ENCODE measurements around the gene ITPR1. TPM values are rescaled to one million over a fixed set of nuclear protein-coding genes. Genes with fewer than 3 reads are reported as not detected.

ITPR1 gene
- total RNA-seq, 1 experiment from 2014 or later = 36.4 TPM

DNA sequence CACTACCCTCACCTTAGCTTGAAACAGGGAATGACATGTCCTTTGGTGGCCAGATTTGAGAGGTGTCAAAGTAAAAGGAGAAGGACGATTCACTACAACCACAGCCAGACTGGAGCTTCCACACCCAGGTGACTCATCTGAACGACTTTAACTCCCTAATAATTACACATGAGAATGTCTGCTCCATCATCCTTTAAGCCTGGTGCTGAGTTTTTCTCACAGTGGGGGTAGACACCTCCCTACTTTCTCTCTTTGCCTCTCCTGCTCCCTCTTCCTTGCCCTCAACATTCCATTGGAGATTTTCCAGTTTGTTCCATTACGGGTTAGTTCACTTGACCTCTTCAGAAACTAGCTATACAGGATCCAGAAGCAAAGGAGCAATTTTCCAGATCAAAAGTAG, 331.8 kb downstream of the ITPR1 start:
- DNase-seq (ENCODE audit: low read depth) = peak; percentile 78

DNA sequence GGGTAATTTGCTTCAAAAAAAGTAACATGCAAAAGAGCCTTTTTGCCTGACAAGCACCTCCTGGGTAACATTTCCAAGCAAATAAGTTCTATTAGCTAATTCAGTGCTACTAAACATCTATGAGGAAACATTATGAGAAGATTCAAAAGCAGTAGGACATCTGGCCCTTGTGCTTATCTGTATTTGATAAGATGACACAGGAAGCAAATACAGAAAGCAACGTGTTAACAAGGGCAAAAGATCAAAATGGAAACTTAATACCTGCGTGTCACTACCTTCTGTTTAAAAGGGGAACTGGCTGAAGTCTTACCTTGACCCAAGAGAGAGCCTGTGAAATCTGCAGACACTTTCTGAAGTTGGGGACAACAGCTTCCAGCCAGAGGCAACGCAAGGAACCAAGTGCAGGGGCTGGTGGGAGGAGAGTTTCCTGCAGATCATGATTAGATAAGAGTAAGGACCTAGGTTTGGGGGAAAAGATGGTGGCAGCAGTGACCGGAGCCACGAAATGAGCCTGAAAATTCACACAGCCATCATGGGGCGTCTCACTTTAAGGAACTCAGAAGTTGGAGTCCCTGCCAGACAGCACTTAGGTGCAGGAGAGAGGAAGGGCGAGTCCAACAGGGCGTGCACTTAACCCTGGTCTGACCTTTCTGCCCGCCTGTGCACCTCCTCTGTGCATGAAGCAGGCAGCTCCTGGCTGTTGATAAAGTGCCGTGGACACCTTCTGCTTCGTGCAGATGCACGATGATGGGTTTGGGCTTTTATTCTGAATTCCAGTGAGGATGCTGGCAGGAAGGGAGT, 332.5 kb downstream of the ITPR1 start:
- DNase-seq (ENCODE audit: low read depth) = no peak

DNA sequence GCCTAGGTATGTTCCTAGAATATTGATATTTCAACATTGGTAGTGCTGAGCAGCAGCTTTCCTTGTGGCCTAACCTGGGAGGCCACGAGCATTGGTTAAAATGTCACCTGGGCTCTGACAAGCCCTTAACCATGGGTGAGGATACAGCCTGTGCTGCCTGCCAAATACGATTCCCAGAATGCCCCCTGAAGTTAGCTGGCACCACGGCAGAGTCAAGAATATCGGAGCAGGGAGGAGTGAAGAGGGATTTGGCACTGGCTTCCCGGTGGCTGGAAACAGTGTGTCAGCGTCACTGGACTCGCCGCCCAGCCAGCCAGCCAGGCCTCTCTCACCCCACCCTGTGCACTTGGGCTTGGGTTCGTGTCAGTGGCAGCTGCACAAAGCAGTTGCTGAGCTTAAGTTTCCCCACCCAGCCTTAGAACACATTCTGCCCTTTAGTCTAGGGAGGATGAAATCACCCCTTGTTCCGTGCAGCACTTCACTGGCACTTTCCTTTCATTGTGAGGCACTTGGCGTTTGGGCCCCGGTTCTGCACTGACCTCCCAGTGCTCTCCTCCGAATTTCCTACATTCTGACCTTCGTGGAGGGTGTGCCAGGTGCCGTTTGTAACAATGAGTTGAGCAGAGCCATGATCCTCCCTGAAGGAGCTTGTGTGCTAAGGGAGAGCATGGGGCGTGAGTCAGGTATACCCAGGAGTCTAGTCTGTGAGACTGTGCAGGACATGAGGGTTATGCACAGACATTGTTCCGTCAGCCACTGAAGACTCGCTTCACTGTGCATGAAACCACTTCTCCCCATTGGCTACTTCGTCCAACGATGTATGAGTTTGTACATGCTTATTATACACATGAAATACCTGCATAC, 333.3 kb downstream of the ITPR1 start:
- peak; percentile 87 for DNase-seq (ENCODE audit: low read depth)

DNA sequence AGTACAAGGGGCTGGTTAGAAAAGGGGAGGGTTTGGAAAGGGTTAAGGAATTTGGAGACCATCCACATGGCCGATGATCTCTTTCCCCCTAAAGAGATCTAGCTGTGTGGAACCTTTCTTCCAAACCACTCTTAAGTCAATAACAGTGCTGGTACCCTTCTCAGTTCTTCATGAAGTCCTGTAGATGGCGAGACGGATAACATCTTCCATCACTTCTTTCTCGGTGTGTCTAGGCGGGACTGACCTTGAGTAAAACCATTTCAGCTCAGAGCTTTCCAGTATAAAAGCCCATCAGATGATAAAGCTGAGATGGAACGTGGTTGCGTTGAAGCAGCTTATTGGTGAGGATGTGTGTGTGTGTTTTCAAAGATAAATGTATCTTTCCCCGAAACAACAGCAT, 334.6 kb downstream of the ITPR1 start:
- DNase-seq (ENCODE audit: low read depth) = peak; percentile 32

DNA sequence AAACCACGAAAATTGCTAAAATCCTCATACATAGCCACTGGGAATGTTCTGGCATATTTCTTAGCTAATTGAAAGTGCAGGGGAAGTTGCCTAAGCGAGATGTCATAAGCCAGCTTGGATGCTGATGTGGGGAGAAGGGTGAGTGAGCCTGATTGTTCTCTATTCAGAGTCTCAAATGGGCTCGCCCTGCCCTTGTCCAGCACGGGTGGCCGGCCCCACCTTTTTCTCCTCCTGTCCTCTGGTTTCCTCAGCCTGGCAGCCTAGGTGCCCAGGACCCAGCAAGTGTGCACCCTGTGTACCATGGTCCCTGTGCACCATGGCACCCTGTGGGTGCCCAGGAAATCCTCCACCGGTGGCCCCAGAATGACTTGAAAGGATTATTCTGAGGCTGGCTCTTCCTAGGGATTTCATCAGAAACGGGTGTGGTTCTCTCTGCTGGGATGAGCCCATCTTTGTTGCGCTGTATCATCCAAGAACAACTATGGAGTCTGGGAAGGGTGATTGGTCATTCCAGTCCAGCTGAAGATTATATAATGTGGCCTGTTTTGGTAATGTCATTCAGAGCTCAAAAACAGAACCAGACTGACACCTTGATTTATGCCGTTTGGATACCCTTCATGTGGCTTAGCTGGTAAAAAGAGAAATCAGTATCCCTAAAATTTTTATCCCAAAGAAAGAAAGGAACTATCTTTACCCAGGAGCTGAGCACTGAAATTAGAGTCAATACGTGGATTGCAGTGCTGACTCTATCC, 335.3 kb downstream of the ITPR1 start:
- peak; percentile 42 for DNase-seq (ENCODE audit: low read depth)

DNA sequence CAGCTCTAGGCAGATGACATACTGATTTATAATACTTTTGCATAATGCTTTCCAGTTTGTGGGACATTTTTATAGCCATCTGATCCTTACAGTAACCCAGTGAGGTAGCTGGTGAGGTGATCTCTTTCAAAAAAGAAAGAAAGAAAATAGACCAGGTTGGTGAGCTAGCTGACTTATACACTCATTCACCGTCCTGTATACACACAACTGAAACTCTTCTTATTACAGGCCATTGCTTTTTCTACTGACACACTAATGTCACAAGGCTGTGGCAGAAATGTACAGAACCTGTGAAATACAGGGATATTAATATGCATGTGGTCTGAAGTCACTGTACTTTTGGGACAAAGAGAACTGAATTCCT, 335.9 kb downstream of the ITPR1 start:
- no peak for DNase-seq (ENCODE audit: low read depth)

DNA sequence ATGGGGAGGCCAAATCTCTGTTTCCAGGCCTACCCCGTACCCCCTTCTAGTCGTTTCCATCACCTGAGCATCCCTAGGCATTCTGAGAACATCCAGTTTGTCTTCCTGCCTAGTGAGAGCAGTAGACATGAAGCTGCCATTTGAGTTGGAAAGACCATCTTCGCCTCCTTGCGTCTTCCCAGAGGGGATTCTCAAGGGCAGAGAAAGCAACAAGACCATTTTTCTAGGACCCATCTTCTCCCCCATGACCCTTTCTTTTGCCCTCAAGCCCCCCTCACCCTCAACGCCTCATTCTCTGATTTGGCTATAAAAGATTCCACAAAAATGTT, 337.4 kb downstream of the ITPR1 start:
- DNase-seq (ENCODE audit: low read depth) = no peak

DNA sequence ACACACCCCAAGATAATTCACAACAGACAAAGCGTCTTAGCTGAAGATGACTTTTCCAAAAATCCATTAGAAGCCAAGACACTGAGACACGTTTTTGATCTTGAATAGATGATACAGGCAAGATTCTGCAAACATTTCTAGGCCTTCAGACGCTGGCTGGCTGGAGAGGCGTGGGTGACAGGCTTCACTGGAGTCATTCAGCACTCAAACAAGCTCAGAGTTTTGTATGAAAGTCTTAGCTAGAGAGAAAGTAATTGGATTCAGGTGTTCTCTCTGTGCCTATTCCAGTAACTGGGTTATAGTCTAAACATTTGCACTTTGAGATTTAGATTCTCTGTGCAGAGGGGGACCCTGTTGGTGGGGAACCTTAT, 338.4 kb downstream of the ITPR1 start:
- no peak for DNase-seq (ENCODE audit: low read depth)

DNA sequence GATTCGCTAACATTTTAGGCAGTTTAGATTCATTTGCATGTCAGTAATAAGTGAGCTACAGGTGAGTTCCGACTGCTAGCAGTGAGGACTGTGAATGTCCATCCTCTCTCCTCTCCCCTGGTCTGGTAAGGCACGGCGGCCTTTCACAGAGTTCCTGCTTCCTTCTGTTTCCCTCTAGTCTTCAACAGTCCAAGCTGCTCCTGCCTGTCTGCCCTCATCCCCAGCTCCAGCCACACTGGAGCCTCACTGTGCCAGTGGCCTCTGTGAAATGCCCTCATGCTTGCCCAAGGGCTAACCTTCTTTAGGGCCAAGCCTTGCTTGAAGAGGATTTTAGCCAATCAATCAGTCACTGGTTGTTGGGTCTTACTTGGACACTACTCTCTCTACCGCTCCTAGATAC, 340.3 kb downstream of the ITPR1 start:
- DNase-seq (ENCODE audit: low read depth) = no peak

DNA sequence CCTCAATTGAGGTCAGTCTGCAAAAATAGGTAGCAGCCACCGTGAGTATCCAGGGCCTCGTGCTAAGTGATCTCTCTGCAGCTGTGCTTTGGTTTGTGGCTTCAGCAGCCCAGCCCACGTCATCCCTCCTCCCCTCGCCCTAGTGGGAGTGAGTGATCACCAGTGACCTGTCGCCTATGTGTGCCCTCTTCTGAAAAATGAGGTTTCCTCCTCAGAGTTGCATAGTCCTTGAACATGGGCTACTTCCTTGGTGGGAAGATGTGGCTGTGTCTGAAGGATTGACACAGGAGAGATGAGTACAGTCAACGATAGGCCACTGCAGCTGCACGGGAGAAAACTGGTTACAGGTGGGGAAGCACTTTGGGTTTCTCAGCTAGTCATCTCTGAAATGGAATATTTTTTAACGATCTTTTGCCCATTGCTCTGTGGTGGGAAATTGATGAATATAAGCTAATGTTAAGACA, 341.3 kb downstream of the ITPR1 start:
- DNase-seq (ENCODE audit: low read depth) = peak; percentile 84

DNA sequence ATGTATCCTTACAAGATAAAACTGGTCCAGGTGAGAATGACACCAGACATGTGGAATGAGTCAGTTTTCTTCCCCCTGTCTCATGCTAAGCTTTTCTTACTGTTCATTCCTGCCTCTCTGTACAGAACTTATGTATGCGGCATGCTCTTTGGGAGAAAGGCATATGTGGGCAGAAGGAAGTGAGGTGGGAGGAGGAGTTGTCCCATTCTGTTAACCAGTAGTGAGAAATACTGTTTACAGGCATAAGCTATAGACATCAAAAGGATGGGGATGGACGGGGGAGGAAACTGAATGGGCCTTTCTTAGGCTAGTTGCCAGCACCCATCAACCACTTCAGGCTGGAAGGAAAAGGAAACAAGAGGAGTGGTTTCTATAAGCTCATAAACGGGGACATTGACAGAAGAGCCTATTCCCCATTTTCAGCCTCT, 342.5 kb downstream of the ITPR1 start:
- DNase-seq (ENCODE audit: low read depth) = no peak

DNA sequence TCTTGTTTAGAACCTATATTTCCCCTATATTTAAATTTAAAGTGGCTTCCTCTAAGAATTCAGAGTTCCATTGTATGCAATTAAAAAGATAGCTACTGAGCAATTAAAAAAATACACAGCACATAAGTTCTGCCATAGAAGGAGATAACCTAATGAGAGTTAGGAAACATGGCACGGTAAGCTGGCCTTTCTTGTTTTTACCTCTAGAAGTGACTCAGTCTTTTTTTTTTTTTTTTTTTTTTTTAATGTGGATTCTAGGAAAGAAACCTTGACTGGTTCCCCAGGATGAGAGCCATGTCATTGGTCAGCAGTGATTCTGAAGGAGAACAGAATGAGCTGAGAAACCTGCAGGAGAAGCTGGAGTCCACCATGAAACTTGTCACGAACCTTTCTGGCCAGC, 343.4 kb downstream of the ITPR1 start:
- no peak for DNase-seq (ENCODE audit: low read depth)

DNA sequence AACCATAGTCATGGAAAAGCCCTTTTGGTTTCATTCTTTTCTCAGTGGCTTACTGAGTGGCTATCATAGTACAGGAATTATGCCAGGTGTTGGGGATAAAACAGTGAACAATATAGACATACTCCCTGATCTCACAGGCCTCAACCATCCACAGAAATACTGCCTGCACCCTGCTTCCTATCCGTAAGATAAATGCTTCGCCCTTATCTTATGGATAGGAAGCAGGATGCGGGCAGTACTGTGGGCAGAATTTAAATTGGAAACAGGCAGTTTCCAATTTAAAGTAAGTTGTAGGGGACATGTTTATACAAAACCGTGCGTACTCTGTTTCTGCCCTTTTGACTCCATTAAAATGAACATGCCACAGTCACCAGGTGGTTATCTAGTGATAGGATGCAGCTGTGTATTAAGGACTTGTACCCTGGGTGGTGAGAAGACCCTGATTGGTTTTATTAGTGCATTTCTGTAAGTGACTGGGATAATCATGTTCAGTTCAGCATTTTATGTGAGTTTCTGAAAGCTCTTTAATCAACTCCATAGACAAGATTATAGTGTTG, 344.3 kb downstream of the ITPR1 start:
- DNase-seq (ENCODE audit: low read depth) = no peak

DNA sequence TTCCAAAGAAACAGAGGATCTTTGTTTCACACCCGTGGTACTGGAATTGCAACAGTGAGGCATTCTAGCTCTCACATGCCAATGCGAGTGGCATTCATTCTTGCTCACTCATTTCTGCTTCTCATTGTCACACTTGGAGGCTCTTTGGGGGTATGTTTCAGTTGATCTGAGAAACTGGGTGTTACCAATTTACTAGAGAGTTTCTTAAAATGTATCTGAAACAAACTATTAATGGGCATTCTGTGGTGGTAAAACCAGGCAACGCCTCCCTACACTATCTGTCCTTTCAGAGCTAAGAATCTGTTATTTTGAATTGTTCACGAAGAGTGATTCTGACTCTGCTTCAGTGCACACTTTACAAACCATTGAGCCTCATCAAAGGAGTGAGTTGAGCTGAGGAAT, 345.5 kb downstream of the ITPR1 start:
- DNase-seq (ENCODE audit: low read depth) = no peak

DNA sequence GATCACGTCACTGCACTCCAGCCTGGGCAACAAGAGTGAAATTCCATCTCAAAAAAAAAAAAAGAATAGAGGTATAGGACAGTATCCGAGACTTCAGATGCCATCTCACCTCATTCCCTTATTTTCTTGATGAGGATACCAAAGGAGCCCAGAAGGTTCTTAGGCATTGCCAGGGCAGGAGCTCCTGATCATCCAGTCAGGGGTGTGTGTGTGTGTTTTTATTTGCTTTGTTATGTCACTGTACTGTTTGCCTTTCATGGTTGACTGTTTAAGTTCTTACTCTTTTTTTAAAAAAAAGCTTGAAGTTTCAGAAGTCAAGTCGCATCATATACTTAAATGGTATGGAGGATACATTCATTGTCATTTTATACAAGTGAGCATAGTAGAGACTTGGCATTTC, 346.1 kb downstream of the ITPR1 start:
- no peak for DNase-seq (ENCODE audit: low read depth)

DNA sequence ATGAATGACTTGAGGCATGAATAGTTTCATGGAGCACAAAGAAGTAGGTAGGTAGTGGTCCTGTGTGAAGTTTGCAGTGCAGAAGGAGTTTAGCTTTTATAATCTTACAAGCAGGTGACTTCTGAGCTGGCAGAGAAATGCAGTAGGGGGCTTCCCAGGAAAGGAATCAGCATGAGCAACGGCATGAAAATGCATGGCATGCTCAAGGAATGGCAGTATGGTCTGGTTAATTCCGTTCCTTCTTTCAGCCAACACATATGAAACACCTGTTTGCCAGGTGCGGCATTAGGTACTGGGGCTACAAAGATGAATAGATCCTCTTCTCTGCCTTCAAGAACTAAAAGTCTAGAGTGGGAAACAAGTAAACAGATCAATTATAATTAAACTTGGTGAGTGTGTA, 348.1 kb downstream of the ITPR1 start:
- DNase-seq (ENCODE audit: low read depth) = no peak

DNA sequence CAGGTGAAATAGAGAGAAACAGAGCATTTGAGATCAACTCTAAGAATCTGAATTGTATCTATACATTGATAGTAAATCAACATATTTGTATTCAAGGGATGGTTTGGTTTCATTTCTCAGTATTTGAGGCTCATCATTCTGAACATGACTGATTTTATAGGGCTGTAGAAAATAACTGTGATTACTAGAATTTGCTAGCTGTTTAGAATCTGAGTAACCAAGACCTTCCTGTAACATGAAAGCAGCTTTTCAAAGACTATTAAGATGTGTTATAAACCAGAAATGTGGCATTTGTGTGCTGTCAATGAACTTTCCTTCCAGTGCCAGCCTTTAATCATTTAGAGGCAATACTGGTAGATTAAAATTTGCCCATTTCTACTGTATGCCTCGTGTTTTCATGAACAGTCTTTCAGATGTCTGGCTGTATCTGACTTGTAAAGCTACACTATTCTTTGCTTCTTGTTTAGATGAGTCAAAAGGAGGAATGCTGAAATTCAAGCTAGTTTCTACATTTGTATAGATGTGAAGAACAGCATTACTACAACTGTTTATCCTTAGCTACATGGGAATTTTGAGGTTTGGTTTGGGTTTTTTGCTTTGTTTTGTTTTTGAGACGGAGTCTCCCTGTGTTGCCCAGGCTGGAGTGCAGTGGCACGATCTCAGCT, 348.8 kb downstream of the ITPR1 start:
- no peak for DNase-seq (ENCODE audit: low read depth)

DNA sequence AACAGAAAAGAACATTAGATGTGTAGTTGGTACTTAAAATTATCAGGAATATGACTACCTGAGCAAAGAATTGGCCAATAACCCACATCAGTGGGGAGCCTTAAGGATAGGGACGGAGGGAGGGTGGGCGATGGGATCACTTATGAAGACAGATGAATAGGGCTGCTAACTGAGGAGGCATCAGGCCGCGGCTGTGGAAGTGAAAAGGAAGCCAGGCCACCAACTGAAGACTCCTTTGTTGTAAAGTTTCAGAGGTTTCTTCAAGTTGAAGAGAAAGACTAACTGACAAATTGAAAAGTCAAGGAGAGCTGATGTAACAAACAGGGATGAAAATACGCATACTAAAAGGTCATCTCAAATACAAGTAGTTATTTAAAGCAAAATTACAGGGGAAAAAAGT, 350.5 kb downstream of the ITPR1 start:
- DNase-seq (ENCODE audit: low read depth) = no peak

DNA sequence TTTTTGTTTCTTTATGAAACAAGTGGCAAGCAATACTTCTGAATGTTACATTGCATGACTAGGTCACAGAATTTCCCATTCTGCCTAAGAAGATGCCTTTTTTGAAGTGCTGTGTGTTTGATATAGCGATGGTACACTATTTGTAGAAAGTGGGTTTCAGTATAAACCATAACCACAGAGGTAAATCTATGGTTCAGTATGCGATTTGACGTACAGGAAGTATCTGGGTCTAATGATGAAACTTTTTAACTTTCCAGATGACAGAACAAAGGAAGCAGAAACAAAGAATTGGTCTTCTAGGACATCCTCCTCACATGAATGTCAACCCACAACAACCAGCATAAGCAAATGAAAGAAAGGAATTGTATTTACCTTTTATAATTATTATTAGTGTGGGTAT, 352.7 kb downstream of the ITPR1 start:
- no peak for DNase-seq (ENCODE audit: low read depth)

DNA sequence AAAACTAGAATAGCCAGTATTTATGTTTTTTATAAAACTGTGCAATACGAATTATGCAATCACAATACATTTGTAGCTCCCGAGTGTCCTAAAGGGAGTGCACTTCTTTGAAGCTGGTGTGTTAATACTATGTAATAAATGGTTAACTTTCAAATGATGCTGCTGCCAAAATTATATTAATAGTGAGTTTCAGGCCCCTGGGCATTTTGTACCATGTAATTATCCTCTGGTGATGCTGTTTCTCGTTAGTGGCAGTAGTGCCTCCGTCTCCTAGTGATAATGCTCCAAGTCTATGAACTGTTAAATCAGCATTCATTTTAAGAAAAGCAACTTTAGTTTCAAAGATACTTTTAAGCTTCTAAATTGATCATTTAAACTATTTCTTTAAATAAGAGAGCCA, 353.4 kb downstream of the ITPR1 start:
- DNase-seq (ENCODE audit: low read depth) = no peak

DNA sequence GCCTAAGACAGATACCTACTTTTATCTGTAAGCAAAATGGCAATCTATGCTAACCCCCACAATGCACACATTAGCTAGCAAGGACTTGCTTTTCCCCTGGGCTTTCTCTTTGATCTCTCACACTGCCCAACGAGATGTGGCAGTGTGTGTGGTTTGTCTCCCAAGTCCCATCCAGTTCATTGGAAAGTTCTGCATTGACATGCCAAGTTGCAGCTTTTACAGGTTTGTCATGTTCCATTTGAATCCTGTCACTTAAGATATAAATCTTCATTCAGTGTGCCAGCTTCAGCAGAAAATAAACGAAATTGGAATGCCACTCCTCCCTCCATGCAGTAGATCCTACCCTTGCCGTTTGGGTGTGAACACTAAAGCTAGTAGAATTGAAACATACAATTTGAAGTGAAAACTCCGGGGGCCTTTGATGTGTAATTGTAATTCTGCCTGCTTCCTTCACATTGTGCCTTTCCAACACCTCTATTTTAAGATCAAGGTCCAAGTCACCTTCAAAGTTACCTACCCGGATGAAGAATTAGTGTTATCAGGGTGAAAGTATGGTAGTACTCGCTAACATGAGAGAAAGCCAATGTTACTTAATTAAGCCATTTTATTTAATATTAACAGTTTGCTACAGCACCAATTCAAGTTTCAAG, 355.2 kb downstream of the ITPR1 start:
- no peak for DNase-seq (ENCODE audit: low read depth)
